ENCODE results near the gene ITPKC.

- TF ChIP-seq CTCF (conservative IDR thresholded peaks at IDR 0.05 in 1 of 2, IDR thresholded peaks at IDR 0.05 in 1 of 2; ENCODE audit: extremely low read depth in 1 of 2, insufficient read depth in 1 of 2, low read depth in 1 of 2, low read length in 2 of 2) (no peak), EZH2 (IDR thresholded peaks at IDR 0.05; ENCODE audit: borderline replicate concordance, low read length) (no peak)
Measured at GRCh38 chr19:40721936-40722661, 5.2 kb downstream of the ITPKC start.

Data from mammary epithelial cell (primary cell).